HG03460 (cell line): ENCODE results near the gene FRS3.
"Not testable (repeated sequence)": the region's sequence is repeated elsewhere in the genome, so short reads cannot be mapped to it uniquely, and the experiment has no call there.

Experiments
- ATAC-seq: cut with Tn5 transposase; IDR thresholded peaks from one replicate; pipeline ENCODE4 v1.9.1; 2021; ENCODE audit not compliant: unreplicated experiment

Gene FRS3

GRCh38 chr6:41779788-41780550 lies at the start of gene FRS3:
Gene FRS3, minus strand, starts transcription at chr6:41779900. Its CDS starts 2,913 bp downstream, at chr6:41776987.
- peak; percentile 94 for ATAC-seq

GRCh38 chr6:41826343-41827022 lies 46.8 kb upstream of the FRS3 start:
- ATAC-seq = no peak

- no peak for ATAC-seq
These were observed 45.2 kb upstream of the FRS3 start for GRCh38 chr6:41824571-41825569.

DNA sequence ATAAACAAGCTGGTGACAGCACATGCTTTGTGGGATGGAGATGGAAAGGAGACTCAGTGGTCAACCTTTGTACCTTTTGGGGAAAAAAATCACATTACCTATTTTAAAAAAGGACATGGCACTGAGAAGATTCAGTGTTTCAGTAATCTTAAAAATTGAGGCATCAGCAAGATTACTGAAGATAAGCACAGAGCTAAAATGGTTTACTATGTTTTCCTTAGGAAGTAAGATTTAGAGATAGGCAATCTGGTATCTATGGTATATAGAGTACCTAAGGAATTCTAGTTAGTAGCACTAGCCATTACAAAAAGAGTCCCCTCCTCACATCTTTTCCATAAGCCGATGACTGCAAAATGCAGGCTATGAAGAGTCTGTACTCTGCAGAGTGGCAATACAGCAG lies 43.5 kb upstream of the FRS3 start:
- no peak for ATAC-seq

- no peak for ATAC-seq
These were observed 42.3 kb upstream of the FRS3 start for GRCh38 chr6:41822021-41822420.

DNA sequence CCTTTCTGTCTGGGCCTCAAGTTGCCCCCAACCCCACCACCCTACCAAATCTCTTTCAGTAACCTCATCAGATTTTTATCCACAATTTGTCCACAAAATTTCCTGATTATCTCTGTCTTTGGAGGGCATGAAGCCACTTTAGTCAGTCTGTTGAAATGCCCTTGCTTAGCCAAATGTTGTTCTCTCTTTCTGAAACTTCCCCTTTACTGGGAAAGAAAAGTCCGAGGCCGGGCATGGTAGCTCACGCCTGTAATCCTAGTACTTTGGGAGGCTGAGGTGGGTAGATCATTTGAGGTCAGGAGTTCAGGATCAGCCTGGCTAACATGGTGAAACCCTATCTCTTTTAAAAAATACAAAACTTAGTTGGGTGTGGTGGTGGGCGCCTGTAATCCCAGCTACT lies 41.6 kb upstream of the FRS3 start:
- no peak for ATAC-seq

- no peak for ATAC-seq
These were observed 38.8 kb upstream of the FRS3 start for GRCh38 chr6:41818271-41819054.

DNA sequence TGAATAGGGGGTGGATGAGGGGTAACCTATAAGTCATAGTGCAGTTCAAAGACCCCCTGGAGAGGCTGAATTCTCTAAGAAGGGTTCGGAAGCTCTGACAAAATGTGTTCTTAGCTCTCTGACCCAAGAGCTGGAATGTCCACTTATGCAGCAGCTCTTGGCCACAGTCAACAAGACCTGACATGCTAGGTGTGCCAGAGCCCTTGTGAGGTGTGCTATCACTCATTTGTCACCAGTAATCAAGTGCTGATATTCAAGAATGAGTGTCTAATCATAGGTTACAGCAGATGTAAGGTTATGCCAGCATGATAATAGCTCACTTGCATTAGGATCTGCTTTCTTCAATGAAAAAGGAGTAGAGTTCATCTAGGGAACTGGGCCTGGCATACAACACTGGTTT lies 35.9 kb upstream of the FRS3 start:
- no peak for ATAC-seq

GRCh38 chr6:41814629-41815028 lies 34.9 kb upstream of the FRS3 start:
- ATAC-seq = no peak

DNA sequence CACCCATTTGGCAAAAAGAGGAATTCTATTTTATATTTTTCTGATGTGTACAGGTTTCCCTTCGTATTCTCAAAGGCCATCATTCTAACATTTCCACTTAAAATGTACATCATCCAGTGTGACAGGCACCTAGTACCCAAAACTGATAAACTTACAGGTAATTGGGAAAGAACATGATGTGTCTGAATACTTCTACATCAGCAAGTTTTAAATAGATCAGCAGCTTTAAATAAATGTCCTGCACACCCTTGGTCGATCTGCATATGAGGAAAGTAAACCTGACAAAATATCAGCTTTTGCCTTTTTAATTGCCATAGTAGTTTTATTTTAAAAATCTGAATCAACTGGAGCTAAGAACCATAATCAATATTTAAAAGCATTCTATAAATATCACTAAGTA lies 34.3 kb upstream of the FRS3 start:
- ATAC-seq = no peak

GRCh38 chr6:41813469-41813868 lies 33.8 kb upstream of the FRS3 start:
- no peak for ATAC-seq

DNA sequence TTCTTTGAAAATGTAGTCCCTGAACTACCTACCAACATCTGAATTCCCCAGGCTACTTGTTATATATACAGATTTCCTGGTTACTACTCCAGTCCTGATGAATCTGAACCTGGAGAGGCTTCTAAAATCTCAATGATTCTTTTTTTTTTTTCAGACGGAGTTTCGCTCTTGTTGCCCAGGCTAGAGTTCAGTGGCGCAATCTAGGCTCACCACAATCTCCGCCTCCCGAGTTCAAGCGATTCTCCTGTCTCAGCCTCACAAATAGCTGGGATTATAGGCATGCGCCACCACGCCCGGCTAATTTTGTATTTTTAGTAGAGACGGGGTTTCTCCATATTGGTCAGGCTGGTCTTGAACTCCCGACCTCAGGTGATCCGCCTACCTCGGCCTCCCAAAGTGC lies 32.2 kb upstream of the FRS3 start:
- ATAC-seq = not testable (repeated sequence)

DNA sequence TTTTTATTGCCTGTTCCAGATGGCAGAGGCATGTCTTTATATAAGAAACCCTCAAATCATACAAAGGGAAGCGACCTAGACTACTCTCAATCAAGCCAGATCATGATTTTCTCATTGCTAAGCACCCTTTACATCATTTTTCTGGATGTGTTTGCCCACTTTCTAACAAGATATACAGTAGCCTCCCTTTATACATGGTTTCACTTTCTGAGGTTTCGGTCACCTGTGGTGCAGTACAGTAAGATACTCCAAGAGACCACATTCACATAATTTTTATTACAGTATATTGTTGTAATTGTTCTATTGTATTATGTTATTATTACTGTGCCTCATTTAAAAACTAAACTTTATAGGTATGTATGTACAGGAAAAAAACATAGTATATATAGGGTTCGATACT lies 31.4 kb upstream of the FRS3 start:
- no peak for ATAC-seq

DNA sequence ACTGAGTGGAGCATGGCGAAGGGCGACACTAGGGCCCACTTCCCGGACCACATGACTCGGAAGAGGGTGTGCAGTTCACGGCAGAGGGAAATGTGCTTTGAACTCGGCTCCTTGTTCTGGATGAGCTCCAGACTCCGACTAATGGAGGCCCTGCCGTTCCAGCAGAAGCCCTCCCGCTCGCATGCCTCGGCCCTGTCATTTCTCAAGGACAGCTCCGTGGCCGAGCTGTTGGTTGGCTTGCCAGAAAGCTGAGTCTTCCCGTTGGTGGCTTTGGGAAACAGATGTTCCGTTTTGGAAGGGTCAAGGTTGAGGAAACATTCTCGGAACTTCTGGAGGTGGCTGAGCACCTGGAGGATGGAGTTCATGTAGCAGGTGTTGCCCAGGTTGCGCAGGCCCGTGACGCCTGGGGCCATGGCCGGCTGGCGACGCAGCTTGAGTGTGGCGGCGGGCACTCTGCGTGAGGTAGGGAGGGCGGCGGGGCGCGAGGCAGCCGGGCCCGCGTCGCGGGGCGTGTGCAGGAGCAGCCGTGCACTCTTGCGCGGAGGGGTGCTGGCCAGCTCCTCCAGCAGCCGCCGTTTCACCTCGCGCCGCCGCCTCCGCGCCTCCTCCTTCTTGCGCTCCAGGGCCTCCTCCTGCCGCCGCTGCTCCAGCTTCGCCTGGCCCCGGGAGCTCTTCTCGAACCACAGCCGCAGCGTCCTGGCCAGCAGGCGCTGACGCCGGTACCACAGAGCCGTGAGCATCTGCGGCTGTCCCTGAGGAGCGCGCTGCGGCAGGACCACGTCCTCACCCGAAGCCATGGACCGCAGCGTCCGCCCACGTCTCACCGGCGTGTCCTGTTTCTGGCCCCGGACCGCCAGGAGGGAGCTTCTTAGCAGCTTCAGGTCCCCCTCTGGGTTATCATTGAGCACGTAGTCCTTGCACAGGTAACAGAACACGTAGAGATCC lies 26.4 kb upstream of the FRS3 start:
- no peak for ATAC-seq

- ATAC-seq = no peak
These were observed 21.7 kb upstream of the FRS3 start for GRCh38 chr6:41801380-41801779.

DNA sequence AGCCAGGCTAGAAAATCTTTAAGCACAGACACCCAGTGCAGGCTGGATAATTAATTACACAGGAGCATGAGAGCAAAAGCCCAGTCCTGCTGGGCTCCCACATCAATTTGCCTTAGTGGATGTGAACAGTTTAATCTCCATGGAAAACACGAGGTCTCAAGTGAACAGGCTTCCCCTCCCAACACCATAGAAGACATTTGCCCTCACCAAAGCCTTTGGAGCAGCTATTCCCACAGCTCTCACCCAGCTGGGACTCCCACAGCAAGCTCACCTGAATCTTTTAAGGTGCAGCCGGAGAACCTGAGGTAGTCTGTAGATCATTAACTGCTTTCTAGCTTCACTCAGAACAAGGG lies 19.8 kb upstream of the FRS3 start:
- ATAC-seq = no peak

GRCh38 chr6:41798901-41799558 lies 19.3 kb upstream of the FRS3 start:
- ATAC-seq = no peak

DNA sequence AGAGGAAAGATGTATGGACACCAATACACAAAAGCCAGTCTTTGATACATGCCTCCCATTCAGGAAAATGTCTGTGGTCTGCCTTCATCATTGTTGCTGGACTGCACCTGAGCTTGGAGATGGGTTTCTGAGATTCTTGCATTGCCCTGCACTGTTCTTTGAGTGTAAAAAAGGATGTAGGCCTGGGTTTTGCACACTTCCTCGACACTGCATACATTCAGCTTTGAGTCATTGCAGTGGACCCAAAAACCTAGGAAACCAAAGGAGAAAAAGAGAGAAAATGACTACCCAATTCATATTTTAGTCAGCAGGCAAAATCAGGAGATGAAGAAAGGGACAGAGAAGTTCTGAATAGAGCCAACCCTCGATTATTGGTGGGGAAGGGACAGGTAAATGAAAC lies 16.8 kb upstream of the FRS3 start:
- ATAC-seq = no peak

- ATAC-seq = no peak
These were observed 12.3 kb upstream of the FRS3 start for GRCh38 chr6:41791984-41792383.
